Esophagus squamous epithelium (tissue), 4 donors: ENCODE data around the gene TBC1D2B.

Source experiments
- CTCF ChIP-seq, 6 experiments: fragments of 450-650 bp in 4 of 6; fragments of 200-600 bp in 2 of 6; sonication (generic) in 2 of 6; IDR thresholded peaks; one replicate each; pipeline ENCODE4 v1.5.1; 2016 to 2019; ENCODE audit warnings: antibody characterized with exemption in 6 of 6, mild to moderate bottlenecking in 4 of 6, moderate library complexity in 4 of 6
- POLR2A ChIP-seq, 4 donors: fragments of 450-650 bp; IDR thresholded peaks; one replicate each; pipeline ENCODE4 v1.6.1; 2017; ENCODE audit warnings: antibody characterized with exemption in 4 of 4, mild to moderate bottlenecking in 4 of 4, moderate library complexity in 3 of 4

GRCh38 chr15:78111788-78112187 is 34.3 kb upstream of the TBC1D2B start:
- TF ChIP-seq CTCF (IDR thresholded peaks at IDR 0.05) = no peak
- no peak for TF ChIP-seq POLR2A (IDR thresholded peaks at IDR 0.05)
